Fibroblast of villous mesenchyme (primary cell): ENCODE data around the gene GPAM. TPM values are rescaled to one million over a fixed set of nuclear protein-coding genes. Genes with fewer than 3 reads are reported as not detected.

Experiments
- DNase-seq: peaks from one replicate; pipeline ENCODE4 v3.0.0-alpha.2; 2010; ENCODE audit warnings: low read depth
- H3K4me3 ChIP-seq: 2 replicates; pipeline ENCODE4 v1.5.1; 2011; ENCODE audit warnings: low read depth, mild to moderate bottlenecking, low read length
- total RNA-seq: library from RNA; depleted of rRNA; stranded (reverse); fragments of >200 nt; gene quantifications from 2 replicates; pipeline ENCODE4 v1.2.3, GENCODE V29; 2012
- TF ChIP-seq, protein P1 (sequence below): IDR thresholded peaks from 2 replicates; pipeline ENCODE4 v1.5.1; 2012; ENCODE audit warnings: low read depth, mild to moderate bottlenecking, low read length; ENCODE audit not compliant: insufficient read depth

Gene GPAM
- total RNA-seq, 1 donor, result 12.5 TPM

DNA sequence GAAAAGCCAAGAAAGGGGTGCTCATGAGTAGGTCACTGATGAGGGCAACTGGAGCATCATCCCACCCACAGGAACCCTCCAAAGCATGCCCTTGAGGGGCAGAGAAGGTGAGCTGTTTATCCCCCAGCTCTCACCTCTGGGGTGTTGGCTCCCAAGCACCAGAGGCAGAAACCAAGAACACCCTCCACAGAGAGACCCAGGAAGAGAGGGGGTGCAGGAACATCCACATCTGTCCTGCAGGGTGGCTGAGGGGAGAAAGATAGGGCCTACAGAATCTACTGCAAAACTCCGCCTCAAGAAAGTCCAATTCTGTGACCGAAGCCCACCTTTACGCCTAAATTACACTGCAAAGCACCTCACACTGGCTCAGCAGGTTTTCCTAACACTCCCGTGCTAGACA, 40.1 kb downstream of the GPAM start:
- H3K4me3 ChIP-seq, result no peak overlapping the region
- no peak for DNase-seq

DNA sequence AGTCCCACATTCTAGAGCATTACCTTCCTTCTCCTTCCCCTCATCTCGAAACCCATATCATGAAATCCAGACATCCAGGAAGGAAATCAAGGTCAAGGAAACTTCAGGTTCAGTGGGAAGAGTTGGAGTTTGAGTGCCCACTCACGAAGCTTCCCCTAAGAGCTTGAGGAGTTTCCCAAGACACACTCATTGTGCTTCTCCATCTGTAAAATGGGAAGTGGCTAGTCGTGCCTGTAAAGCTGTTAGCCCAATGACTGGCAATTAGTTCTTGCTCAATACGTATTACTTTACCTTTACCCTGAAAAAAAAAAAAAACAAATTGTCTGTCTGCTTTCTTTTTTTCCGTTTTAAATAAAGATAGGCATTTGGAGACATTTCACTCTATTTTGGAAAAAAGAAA, 42.3 kb downstream of the GPAM start:
- H3K4me3 ChIP-seq, result no peak overlapping the region
- no peak for DNase-seq
- TF ChIP-seq, protein P1, sequence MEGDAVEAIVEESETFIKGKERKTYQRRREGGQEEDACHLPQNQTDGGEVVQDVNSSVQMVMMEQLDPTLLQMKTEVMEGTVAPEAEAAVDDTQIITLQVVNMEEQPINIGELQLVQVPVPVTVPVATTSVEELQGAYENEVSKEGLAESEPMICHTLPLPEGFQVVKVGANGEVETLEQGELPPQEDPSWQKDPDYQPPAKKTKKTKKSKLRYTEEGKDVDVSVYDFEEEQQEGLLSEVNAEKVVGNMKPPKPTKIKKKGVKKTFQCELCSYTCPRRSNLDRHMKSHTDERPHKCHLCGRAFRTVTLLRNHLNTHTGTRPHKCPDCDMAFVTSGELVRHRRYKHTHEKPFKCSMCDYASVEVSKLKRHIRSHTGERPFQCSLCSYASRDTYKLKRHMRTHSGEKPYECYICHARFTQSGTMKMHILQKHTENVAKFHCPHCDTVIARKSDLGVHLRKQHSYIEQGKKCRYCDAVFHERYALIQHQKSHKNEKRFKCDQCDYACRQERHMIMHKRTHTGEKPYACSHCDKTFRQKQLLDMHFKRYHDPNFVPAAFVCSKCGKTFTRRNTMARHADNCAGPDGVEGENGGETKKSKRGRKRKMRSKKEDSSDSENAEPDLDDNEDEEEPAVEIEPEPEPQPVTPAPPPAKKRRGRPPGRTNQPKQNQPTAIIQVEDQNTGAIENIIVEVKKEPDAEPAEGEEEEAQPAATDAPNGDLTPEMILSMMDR, result no peak

More for the DNA sequence above, 40.1 kb downstream of the GPAM start:
- TF ChIP-seq, protein P1, result no peak

DNA sequence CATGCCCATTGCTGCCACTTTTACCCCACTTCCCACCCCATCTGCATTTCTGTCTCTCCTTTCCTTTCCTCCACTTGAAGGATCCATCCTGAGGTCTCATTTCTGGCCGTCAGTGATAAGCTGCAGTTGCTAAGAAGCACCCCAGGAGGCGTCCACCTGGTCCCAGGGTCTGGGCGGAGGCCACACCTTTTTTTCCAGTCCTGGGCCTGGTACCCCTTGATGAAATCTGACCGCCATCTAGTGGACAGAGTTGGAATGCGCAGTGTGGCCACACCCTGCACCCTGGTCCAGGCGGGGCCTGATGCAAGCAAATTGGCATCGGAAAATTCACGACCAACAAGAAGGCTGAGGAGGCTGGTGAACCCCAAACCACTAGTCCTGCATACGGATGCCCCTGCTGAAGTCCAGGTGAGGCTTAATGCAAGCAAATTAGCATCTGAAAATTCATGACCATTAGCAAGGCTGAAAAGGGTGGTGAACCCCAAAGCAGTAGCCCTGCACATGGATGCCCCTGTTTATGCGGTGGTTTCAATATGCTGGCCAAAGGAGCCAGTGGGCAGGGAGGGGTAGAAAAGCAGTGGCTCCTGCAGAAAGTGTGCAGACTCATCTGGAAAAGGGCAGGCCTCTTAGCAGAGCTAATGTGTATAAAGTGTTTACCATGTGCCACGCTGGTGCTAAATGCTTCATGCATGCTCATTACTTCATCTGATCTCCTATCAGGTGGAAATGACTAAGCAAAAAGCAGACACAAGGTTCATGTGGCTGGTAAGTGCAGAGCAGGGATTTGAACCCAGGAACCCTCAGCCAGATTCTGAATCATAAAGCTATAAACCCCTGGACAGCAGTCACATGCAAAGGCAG, 43.2 kb downstream of the GPAM start:
- peak; percentile 63 for DNase-seq
- TF ChIP-seq, protein P1, result peak; percentile 92
- no peak overlapping the region for H3K4me3 ChIP-seq

DNA sequence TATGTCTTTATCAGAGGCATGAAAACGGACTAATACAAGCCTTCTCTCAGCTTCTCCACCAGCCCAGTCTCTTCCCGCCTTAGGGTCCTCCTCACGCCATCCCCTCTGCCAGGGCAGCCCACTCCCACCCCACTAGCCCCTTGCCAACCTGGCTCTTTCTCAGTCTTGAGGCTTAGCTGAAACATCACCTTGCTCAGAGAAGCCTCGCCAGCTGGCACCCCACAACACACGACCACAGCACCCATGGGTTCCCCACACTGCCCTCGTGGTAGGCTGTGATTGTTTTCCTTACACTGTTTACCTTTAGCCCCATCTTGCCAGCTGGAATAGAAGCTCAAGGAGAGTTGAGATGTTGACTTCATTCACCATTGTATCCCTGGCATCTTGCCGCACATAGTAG, 44.4 kb downstream of the GPAM start:
- no peak overlapping the region for H3K4me3 ChIP-seq
- no peak for DNase-seq
- TF ChIP-seq, protein P1, result no peak

DNA sequence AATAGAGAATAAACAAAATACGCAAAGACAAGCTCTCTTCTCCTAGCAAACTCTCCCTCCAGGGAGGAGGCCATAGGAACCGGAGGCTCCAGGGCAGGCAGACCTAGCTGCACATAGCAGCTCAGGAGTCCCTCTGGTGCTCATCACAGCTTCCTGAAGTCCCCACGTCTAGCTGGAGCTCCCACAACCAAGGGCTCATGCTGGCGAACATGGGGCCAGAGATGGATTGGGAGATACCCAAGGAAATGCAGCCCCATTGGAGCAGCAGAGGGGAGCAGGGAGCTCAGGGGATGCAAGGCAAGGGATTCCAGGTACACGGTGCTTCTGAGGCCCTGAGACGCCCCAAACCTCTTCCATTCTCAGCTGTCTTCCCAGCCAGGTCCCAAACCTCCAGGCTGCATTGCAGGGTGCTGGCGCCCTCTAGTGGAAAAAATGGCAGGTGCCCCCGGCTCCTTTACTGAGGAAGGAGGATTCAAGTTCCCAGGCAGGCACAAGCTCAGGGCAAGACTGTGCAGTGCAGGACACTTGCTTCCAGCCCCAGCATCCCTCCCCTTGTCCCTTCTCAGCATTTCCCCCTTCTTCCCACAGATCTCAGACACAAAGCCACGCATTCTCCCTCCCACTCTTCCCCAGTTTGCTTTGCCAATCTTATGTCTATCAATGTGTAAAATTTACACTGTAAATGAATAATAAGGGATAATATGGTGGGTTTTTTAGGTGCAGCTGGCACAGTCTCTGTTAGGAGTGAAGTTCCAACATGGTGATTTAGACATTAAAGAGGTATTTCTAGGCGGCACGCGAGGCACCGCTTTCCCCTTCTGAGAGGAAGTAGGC, 46.2 kb downstream of the GPAM start:
- peak; percentile 65 for DNase-seq
- H3K4me3 ChIP-seq, result no peak overlapping the region
- TF ChIP-seq, protein P1, result peak; percentile 97

DNA sequence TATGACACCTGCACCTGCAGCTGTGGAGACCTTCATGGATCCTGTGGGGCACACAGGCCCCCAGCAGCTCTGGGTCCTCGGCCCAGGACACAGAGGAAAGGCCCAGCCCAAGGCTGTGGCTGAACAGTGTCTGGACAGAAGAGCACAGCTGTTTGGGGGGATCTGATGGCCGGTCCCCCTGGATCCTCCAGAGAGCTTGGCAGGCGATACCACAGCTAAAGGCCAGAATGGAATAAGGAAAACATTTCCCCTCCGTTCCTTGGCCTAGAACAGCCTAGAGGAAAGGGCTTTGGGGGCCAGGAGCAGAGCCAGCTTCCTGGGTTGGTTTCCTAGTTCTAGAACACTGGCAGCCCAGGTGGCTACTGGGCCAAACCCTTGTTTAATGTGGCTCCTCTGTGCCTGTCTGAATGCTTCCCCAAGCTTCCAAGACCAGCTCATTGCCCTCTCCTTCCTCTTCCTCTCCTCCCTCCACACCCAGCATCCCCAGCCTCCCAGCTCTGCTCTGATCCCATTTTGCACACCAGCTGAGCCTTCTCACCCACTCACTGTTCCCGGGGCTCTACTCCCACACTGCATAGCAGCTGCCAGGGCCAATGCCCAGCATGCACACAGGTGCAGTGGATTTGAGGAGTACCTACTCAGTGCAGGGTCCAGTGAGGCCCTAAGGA, 46.9 kb downstream of the GPAM start:
- TF ChIP-seq, protein P1, result no peak
- no peak overlapping the region for H3K4me3 ChIP-seq
- no peak for DNase-seq
